Amniotic stem cell (primary cell): ENCODE results near the gene ITGA2B.
"Not testable (repeated sequence)": the region's sequence is repeated elsewhere in the genome, so short reads cannot be mapped to it uniquely, and the experiment has no call there.

Experiments
- DNase-seq: peaks from one replicate; lab custom pipeline; 2025; lab: John Stamatoyannopoulos, UW

The ITGA2B gene

DNA sequence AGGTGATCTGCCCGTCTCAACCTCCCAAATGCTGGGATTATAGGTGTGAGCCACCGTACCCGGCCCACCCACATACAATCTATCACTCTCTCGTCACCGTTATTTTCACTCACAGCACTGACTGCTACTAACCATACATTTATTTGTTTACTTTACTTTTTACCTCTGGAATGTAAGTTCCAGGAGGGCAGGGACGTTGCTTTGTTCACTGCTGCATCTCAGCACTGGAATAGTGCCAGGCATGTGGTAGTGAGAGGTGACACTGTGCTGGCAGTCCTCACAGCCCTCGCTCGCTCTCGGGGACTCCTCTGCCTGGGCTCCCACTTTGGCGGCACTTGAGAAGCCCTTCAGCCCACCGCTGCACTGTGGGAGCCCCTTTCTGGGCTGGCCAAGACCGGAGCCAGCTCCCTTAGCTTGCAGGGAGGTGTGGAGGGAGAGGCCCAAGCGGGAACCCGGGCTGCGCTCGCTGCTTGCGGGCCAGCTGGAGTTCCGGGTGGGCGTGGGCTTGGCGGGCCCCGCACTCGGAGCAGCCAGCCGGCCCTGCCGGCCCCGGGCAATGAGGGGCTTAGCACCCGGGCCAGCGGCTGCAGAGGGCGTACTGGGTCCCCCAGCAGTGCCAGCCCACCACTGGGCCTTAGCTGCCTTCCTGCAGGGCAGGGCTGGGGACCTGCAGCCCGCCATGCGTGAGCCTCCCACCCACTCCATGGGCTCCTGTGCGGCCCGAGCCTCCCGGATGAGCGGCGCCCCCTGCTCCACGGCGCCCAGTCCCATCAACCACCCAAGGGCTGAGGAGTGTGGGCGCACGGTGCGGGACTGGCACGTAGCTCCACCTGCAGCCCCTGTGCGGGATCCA, 20.8 kb downstream of the ITGA2B start:
- not testable (repeated sequence) for DNase-seq

DNA sequence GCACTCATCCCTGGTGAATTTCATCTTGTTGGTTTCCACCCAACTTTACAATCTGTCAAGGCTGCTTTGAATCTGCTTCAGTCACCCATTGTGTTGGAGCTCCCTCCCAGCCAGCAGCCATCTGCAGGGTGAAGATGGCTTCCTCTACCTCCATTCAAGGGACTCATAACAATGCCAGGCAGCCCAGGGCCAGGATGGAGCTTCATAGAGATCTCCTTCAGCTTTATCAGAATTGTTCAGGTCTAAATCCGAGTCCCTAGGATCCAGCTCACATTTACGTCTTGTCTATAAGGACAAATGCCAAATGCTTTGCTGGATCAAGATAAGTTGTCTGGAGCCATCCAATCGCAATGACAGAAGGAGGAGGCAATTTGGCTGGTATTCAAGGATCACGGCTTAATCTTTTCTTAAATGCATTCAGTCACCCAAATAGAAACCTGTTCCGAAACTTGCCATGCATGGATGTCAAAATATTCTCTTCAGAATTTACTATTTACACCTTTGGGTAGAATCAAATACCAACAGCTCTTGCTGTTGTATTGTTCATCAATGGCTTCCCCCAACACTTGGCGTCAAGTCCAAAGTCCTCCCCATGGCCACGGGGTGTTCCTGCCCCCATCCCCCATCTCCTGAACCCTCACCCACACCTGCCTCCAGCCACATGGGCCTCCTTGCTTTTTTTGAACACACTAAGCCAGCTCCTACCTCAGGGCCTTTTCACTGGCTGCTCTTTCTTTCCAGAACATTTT, 22.0 kb downstream of the ITGA2B start:
- DNase-seq, result no peak

DNA sequence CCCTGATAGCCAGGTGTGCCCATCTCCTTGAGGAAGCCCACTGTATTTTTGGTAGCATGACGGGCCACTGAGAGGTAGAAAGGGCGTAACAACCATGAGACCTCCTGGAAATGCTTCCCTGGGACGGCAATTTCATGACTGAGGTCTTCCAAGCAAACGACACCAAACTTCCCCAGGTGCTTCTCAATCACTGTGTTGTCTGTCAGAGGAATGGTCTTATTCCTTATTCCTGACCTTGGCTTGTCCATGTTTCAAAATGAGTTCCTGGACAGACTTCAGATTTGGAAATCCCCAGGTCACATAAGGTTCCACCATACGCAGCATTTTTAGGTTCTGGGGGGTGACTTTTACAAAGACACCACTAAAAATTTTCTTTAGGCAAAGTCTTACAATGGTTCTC, 24.4 kb downstream of the ITGA2B start:
- DNase-seq, result not testable (repeated sequence)

DNA sequence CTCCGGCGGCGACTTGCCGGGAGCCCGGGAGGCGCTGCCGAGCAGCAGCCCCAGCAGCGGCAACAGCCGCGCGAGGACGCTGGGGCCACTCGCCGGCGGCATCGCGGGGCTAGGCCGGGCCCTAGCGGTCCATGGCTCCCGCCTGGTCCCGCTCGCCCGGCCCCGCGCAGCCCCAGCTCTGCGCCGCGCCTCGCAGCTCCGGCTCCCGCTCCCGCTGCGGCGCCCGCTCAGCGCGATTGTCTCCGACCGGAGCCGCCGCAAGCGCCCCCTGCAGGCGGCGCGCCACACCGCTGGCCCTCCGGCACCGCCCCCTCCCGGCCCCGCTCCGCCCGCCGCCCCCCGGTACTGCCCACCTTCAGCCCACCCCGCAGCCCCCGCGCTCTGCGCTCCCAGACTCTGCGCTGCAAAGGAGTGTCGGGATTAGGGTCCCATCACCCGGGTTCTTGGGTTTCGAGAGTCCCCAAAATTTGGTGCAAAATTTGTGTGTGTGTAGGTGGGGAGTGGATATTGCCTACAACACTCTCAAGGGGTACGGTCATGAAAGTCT, 25.8 kb downstream of the ITGA2B start, which contains the start of gene FAM171A2:
TSS of gene FAM171A2 (minus strand) at position 241 of the 547 bp plus-strand sequence. CDS start at position 102, 139 bp downstream.
- DNase-seq, result peak; percentile 15

DNA sequence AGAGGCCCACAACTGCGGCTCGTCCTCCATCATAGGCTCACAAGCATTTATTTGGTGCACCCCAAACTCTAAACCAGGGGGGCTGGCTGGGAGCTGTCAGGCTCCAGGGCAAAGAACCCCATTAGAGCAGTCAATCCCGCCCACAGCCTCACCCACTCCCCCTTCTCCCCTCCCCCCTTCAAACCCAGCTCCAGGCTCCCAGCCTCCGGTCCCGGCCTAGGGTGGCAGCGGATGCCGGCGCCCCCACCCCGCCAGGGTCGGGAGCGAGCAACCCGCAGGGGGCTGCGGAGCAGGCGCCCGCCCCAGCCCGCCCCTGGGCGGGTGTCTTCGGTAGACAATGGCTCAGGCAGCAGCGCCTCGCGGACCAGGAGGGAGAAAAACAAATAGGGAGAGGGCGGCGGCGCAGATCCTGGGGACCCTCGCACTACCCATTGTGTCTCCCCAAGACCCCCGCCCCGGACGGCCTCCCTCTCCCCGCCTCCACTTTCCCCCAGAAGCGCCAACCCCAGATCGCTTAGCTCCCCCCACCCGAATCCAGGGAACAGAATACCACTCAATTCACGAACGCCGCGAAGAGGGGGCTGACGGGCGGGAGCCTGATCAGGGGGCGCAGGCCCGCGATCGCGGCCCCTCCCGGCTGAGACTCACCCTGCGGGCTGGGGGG, 26.4 kb downstream of the ITGA2B start:
- DNase-seq, result no peak

DNA sequence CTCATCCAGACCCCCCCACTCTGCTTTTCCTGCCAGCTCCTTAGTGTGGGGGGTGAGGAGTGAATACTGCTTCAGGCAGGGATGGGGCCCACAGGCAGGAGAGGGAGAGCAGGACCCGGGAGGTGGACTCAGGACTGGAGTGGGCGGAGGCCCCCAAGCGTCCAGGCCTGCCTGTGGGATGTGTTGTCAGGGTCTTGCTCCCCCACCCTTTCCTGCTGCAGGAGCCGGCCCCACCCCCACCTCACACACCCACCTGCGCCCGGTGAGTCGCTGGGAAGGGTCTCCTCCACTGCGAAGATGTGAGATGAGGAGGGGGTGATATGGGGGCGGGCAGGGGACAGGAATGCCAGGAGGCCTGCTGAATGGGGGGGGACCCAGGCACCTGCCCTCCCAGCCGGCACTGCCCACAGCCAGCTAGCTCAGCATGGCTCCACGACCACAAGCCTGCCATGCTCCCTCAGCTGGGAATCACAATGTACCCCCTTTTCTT, 26.9 kb downstream of the ITGA2B start:
- no peak for DNase-seq

DNA sequence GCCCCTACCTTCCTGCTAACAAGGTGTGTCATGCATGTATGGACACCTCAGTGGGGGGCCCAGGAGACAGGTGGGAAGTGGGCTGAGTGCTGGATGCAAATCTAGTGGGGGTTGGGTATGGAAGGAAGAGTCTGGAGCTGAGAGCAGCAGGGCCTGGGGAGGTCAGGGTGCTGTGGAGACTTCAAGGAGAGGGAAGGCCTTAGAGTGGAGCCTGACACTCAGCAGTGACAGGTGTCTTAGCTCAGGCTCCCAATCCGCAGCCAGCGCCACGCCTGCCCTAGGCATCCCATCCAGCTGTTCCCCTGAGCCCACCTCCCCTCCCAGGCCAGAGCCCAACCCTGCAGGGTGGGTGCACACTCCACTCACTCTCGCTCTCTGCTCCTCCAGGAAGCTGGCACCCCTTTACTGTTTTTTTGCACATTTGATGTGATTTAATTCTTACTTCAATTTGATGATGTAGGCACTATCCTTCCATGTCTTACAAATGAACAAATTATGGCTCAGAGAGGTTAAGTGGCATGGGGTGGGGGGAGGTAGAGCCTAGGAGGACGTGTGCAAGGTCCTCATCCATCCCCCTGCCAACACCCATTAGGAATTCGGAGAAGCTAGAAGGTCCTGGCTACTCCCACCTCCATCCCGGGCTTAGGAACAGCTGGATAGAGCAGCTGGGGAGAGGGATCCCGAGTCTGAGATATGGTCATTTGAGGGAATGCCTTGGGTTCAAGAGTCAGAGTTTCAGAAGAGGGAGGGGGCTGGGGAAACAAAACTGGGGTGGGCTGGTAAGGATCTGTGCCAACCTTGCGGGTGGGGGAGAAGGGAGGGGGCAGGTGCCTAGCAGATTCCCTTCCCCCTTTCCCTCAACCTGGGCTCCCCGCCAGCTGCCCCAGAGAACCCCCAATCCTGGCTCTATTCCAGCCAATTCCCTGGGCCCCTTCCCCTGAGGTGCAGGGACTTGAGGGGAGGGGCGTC, 27.9 kb downstream of the ITGA2B start:
- no peak for DNase-seq

DNA sequence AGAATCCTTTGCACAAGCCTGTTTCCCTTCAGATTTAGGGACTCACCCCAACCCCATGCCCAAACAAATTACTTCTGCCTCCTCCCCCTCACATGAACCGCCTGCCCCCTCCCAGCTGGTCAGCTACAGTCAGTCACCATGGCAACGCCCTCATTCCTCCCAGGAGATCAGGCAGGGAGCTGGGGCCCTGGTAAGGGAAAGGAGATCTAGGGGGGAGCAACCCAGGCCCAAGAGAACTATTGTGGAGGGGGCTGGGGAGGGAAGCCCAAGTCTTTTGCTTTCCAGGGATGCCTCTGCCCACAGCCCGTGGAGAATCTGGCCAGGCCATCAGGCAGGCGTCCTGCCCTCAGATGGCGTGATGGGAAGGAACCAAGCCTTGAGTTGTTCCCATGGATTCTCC, 28.6 kb downstream of the ITGA2B start:
- no peak for DNase-seq

DNA sequence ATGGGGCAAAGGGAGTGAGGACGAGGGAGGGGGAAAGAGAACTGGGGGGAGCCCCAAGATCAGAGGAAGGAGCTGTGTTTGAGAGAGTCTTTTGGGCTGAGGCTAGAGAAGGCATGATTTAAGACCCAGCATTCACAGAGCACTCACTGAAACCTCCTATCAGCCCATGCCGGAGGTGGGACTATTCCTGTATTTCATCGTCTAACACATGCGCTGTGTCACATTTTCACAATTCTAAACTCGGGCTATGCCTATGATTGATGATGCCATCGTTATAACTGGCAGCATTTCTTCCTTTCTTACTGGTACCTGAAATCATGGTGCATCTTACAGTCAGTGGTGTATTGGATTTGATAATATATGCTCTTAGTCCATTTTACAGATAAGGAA, 29.3 kb downstream of the ITGA2B start:
- no peak for DNase-seq

DNA sequence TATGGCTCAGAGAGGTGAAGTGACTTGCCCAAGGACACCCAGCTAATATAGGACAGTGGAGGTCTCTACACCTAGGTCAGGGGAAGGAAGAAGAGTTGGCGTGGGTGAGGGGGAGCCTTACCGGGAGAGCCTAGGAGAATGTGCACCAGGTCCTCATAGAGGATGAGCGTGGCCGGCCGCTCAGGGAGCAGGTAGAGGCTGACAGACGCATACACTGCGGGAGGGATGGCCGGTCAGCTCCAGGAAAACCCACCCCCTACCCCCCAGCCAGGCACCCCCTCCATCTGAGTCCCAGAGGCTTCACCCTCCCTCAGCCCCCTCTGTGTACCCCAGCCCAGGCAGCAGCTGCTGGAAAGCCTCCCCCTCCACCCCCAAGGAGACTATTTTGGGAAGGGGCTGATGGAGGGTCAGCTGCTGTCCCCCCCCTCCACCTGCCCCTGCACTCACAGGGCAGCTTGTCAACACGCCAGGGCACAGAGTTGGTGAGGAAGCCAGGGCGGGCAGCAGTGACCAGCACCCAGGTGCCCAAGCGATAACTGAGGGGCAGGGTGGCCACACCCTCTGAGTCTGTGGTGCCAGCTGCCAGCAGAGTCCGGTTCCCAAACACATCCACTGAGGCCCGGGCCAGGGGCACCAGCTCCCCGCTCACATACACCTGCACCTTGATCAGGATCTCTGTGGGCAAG, 29.8 kb downstream of the ITGA2B start:
- DNase-seq, result no peak

DNA sequence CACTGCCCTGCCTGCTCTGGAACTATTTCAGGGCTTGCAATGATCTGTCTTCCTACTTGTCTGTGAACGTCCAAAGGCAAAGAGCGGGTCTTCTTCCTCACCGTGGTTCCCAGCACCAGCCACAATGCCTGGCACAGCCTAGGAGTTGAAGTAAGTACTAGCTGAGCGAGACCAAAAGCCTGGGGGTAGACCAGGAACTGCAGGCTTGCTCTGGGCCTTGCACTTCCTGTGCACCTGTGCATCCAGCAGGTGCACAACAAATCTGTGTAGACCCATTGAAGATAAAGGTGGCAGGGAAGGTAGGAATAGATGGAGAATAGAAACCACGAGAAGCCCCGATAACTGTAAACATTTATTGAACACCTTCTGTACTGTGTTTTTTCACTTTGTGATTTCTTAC, 30.4 kb downstream of the ITGA2B start:
- DNase-seq, result no peak

DNA sequence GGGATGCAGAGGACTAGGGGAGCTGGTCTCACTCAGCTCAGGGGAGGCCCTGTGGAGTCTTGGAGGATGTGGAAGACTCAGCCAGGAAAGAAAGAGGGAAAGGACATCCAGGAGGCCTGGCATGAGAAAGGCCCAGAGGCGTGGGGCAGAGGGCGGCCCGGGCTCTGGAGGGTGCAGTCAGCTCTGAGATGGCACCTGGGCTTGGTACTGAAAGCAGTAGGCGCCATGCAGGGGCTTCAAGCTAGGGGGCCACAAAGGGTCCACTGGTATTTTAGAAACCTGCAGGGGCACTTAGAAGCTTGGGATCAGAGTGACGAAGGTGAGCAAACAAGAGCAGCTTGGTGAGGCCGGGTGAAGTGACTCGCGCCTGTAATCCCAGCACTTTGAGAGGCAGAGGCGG, 31.4 kb downstream of the ITGA2B start:
- DNase-seq, result no peak

DNA sequence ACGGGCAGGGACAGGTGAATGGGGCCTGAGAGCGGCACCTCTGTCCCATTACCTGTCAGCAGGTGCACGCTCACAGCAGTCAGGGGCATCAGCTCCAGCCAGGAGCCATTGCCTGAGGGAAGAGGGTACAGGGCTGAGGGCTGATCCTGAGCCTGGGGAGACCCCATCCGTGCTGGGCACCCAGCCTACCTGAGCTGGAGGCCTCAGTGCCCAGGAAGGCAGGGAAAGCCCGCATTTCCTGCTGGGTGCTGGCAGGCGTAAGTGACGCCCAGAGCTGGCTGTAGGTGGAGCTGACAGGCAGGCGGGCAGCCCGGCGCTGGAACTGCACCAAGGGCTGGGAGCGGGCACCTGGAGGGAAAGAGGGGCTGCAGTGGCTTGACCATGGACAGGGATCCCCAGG, 33.2 kb downstream of the ITGA2B start:
- DNase-seq, result no peak

DNA sequence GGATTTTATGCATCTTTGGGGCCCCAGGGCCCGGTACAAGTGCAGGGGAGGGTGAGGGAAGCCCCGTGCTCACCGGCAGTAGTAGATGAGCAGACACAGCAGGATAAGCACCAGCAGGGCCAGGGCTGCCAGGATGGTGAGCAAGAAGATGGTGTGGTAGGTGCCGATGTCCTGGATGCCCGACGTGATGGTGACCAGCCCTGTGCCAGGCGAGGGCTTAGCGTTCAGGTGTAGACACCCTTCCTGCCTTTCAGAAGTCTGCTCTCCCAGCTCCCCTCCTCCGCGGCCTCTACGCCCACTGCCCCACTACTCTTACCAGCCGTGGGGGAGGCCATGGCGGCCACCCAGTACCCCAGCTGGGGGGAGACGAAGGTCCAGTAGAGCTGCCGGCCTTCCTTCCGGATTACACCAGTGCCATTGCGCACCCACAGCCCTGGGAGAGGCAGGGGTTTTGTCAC, 33.8 kb downstream of the ITGA2B start:
- no peak for DNase-seq

DNA sequence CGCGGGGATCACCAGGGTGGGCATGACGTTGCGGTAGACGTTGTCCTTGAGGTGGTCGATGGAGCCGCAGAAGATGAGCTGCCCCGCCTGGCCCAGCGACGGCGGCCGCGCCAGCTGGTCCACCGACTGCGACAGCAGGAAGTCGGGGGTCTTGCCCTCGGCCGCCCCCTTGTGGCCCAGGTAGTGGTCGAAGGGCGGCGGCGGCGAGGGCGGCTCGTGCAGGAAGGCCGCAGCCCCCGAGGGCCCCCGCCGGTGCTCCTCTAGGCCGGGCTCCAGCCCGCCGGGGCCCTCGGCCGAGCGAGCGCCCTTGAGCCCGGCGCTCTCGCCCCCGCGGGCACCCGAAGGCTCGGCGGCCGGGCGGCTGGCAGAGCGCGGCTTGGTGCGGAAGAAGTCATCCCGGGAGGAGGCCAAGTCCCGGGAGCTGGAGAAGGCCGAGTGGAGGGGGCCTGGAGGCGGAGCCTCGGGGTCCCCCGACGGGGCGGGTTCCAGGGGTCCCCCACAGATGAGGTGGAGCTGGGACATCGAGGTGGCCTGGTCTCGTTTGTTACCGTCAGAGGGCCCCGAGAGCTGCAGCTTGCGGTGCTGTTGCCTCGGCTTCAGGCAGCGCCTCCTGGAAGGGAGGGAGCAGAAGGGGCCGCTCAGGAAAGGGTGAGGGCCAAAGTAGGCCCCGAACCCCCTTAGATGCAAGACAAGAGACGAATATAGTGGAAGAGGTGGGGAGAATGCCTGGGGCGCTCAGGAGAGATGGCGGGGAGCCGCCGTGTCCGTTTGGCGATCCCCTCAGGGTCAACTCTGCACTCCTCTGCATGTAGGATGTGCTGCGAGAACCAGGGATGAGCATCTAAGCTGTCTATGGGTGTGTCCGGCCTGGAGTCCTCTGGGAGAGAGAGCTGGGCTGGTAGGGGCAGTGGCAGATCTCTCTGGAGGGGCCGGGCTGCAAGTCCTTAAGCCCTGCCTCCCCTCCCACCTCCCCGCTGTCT, 34.6 kb downstream of the ITGA2B start:
- no peak for DNase-seq

DNA sequence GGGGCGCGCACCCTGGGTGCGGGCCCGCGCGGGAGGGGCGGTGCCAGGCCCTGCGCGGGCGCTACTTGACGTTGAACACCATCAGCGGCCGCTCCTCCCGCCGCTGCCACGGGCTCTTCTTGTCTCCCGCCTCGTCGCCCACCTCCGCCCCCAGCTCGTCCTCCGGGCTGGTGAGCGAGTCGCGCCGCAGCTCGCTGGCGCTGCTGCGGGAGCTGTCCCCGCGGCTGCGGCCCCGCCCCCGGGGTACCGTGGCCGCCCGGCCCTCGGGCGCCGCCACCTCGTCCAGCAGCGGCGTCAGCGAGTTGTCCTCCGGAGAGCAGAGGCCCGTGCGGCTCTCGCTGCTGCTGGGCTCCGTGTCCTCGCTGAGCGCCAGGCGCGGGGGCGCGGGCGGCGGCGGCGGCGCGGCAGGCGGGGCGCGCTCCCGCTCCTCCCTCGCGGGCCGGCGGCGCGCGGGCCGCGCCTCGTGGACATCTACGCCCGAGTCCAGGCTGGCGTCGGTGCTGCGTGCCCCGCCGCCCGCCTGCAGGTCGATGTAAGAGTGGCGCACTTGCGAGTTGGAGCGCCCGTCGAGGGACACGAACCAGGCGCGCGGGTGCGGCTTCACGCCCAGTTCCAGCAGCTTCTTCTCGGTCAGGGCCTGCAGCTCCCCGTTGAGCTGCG, 35.6 kb downstream of the ITGA2B start:
- DNase-seq, result no peak

DNA sequence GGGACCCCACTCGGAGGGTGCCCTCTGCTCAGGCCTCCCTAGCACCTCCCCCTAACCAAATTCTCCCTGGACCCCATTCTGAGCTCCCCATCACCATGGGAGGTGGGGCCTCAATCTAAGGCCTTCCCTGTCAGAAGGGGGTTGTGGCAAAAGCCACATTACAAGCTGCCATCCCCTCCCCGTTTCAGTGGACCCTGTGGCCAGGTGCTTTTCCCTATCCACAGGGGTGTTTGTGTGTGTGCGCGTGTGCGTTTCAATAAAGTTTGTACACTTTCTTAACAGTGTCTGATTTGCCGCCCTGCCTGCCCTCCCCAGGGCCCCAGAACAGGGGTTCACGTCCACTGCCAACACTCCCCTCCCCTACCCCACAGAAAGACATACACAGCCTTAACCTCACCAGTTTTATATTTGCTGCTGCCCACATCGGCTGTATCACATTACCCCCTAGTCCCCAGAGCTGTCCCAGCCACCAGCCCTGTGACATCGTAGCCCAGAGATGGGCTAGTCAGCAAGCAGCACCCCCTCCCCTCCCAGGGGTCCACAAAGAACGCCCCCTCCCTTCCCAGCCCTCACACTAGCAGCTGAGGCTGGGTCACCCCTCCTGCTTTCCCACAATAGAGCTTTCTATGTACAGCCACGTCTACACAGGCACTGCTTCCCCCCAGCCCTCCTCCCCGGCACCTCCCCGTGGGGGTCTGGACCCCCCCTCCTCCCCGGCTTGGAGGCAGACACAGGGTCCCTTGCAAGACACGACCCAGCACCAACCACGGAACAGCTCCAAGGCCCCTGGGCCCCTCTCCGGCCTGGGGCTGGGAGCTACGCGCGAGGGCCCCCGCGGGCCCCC, 36.4 kb downstream of the ITGA2B start:
- DNase-seq, result no peak
